ENCODE results near the gene MYBPC3. TPM values are rescaled to one million over a fixed set of nuclear protein-coding genes. Genes with fewer than 3 reads are reported as not detected.

The MYBPC3 gene
- total and polyA plus RNA-seq, 2 experiments from 2014 or later, result not detected

- TF ChIP-seq CTCF (conservative IDR thresholded peaks at IDR 0.05; ENCODE audit: low read depth in 2 of 2) (no peak), POLR2AphosphoS5 (IDR thresholded peaks at IDR 0.05; ENCODE audit: low read depth) (no peak), EZH2phosphoT487 (IDR thresholded peaks at IDR 0.05; ENCODE audit: unreplicated experiment) (no peak), REST (IDR thresholded peaks at IDR 0.05; ENCODE audit: unreplicated experiment) (no peak)
These were observed 37.3 kb upstream of the MYBPC3 start (continued) for GRCh38 chr11:47389577-47390421.

GRCh38 chr11:47388697-47389576, 36.4 kb upstream of the MYBPC3 start:
- H3K4me3 Mint-ChIP-seq, result no peak overlapping the region
- no peak for ATAC-seq
- H3K9me3 Mint-ChIP-seq, result no peaks in the 10 kb centered on the region
- H3K4me1 Mint-ChIP-seq, result no peaks in the 10 kb centered on the region; the same call in 1 of the 3 replicates
- Histone ChIP-seq H3K27ac (ENCODE audit: low read depth) (no peak overlapping the region), H3K36me3 (ENCODE audit: insufficient read depth) (no peaks in the 10 kb centered on the region), H4K20me1 (replicated peaks; ENCODE audit: insufficient read depth) (no peaks in the 10 kb centered on the region), H3K4me1 (ENCODE audit: insufficient read depth) (no peaks in the 10 kb centered on the region), H3K9me2 (ENCODE audit: insufficient read depth) (no peaks in the 10 kb centered on the region), H3K4me3 (no peak overlapping the region), H3K79me2 (replicated peaks; ENCODE audit: insufficient read depth) (no peaks in the 10 kb centered on the region), H3K27me3 (ENCODE audit: insufficient read depth) (no peaks in the 10 kb centered on the region), H2AFZ (no peak overlapping the region), H3K4me2 (no peak overlapping the region), H3F3A (replicated peaks; ENCODE audit: low read depth) (no peaks in the 10 kb centered on the region)
- H3K27me3 Mint-ChIP-seq (ENCODE audit: insufficient read depth, low read depth, poor library complexity), result peaks cover 8% of the 10 kb centered on the region
- no peaks in the 10 kb centered on the region for H3K36me3 Mint-ChIP-seq (ENCODE audit: low read depth)
- H3K27ac Mint-ChIP-seq, result no peak overlapping the region
- DNase-seq (ENCODE audit: low spot score), result no peak
- TF ChIP-seq EZH2phosphoT487 (IDR thresholded peaks at IDR 0.05; ENCODE audit: unreplicated experiment) (no peak), ETS1 (IDR thresholded peaks at IDR 0.05) (no peak), EZH2 (IDR thresholded peaks at IDR 0.05; ENCODE audit: low read depth, unreplicated experiment) (no peak), STAT1 (IDR thresholded peaks at IDR 0.05; ENCODE audit: unreplicated experiment) (no peak), NANOG (IDR thresholded peaks at IDR 0.05; ENCODE audit: borderline replicate concordance) (no peak), CTCF (conservative IDR thresholded peaks at IDR 0.05; ENCODE audit: low read depth in 2 of 2) (no peak), JUNB (IDR thresholded peaks at IDR 0.05; ENCODE audit: unreplicated experiment) (no peak)

Data from GM23338 (cell line).